Upper lobe of right lung (tissue), 1 donor: Measurements from ENCODE around the gene BNIP3. TPM values are rescaled to one million over a fixed set of nuclear protein-coding genes. Genes with fewer than 3 reads are reported as not detected.

ENCODE experiments used
- ATAC-seq: fragments of 200-7000 bp; cut with Tn5 transposase; one replicate; pipeline ENCODE4 v1.9.1; 2020; ENCODE audit warnings: mild to moderate bottlenecking, moderate library complexity
- DNase-seq: peaks from one replicate; pipeline ENCODE4 v3.0.0-alpha.2; 2020
- H3K27ac ChIP-seq: fragments of 200-600 bp; one replicate; pipeline ENCODE4 v1.8.0; 2022
- H3K27me3 ChIP-seq: fragments of 200-600 bp; one replicate; pipeline ENCODE4 v1.8.0; 2022; ENCODE audit warnings: mild to moderate bottlenecking
- H3K36me3 ChIP-seq: fragments of 200-600 bp; one replicate; pipeline ENCODE4 v1.8.0; 2022
- H3K4me1 ChIP-seq: fragments of 200-600 bp; one replicate; pipeline ENCODE4 v1.8.0; 2022
- H3K4me3 ChIP-seq: fragments of 200-600 bp; one replicate; pipeline ENCODE4 v1.8.0; 2022; ENCODE audit warnings: mild to moderate bottlenecking
- H3K9me3 ChIP-seq: fragments of 200-600 bp; one replicate; pipeline ENCODE4 v1.8.0; 2022
- CTCF ChIP-seq: fragments of 200-600 bp; IDR thresholded peaks from one replicate; pipeline ENCODE4 v1.8.0; 2022; ENCODE audit warnings: antibody characterized with exemption
- intact Hi-C: fragments of 100-400 bp; cut with DNase I; formaldehyde crosslinking; loops from one replicate; pipeline ENCODE4 v1.11.0; 2022
- total RNA-seq: library from RNA; stranded (reverse); fragmentation: NEBNext Ultra II Directional; extraction: Animal tissue kit (Norgen Biotek cat#: 25700); gene quantifications from one replicate; pipeline ENCODE4 v1.2.1, GENCODE V29; 2021
- donor health status: DM: no; HTN: yes; CAD: no; lungs with severe emphysema.

BNIP3 gene
- total RNA-seq, 1 donor from 2014 or later: 38.2 TPM

DNA sequence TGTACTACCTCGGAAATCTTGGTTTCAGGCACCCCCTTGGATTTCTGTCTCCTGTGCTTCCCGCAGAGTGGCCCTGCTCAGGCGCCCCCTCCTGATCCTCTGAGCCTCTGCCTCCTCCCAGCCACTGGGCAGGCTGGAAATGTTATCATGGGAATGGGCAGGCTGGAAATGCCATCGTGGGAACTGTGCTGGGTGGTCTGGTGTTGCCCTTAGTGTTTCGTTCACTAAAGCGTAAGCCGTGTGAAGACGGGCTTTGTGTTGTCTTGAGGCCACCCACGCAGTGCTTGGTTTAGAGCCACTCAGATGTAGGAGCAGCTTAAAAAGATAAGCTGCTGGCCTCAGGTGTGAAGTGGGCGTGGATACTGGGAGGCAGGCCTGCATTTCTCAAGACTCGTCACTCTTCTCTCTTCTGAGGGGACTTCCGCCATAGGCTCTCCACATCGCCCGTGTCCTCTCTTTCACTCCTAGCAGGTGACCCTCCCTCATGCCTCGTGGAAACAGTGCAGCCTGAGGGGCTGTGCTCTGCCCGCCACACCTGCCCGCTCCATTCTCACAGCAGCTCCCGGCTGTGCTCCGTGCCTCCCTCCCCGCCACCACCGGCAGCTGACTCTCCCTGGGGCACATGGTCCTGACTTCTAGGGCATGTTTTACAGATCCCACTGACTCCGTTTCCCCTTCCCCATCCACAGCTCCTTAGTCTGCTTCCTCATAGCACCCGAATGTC is 52.4 kb downstream of the BNIP3 start:
- Histone ChIP-seq H3K36me3 (no peaks in the 10 kb centered on the region), H3K27me3 (no peaks in the 10 kb centered on the region), H3K4me3 (no peak overlapping the region), H3K27ac (peak overlapping the region; percentile 33), H3K9me3 (no peaks in the 10 kb centered on the region), H3K4me1 (peaks cover 42% of the 10 kb centered on the region)
- intact Hi-C loops: no loop called here
- TF ChIP-seq CTCF: no peak
- ATAC-seq (peak; percentile 39), DNase-seq (no peak)

DNA sequence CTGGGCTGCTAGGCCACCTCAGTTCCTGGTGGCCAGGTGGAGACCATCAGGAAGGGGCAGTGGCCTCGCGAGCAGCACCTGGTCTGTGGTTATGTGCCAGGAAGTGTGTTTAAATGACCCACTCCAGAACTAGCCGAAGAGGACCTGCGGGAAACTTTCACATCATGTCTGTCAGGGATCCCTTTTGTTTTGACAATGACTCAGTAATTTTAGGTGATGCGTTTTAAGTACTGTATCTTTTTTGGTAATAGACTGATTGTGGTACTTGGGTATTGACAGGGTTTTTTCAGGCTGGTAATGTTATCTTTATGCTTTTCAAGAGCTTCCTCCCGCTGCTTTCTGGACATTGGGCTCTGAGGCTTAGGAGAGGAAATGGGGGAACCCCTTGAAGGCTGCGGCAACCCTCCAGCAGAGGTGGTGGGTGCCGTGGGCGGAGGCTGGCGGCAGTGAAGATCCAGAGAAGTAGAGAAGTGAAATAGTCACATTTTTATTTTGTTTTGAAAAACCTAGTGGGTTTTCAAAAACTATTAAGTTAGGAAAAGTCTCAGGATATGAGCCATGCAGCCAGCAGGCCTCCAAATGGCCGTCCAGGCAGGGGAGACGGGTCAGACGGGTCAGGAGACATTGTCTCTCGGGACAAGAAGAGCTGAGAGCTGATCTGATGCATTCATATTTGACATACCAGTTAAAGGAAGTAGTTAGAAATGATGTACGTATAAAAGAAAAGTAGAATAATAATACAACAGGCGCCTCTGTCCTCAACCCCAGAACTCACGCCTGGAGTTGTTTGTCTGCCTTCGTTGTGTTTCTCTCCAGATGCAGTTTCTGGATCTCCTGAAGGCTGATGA is 53.3 kb downstream of the BNIP3 start:
- TF ChIP-seq CTCF: no peak
- peak; percentile 65 for ATAC-seq
- Histone ChIP-seq H3K4me3 (no peak overlapping the region), H3K27ac (peak overlapping the region; percentile 33), H3K9me3 (no peaks in the 10 kb centered on the region), H3K4me1 (peaks cover 42% of the 10 kb centered on the region), H3K27me3 (no peaks in the 10 kb centered on the region), H3K36me3 (no peaks in the 10 kb centered on the region)
- peak; percentile 70 for DNase-seq
- intact Hi-C loops: no loop called here

GRCh38 chr10:131926743-131927595 is 54.8 kb downstream of the BNIP3 start:
- Histone ChIP-seq H3K4me3 (no peak overlapping the region), H3K27me3 (no peaks in the 10 kb centered on the region), H3K36me3 (no peaks in the 10 kb centered on the region), H3K27ac (no peak overlapping the region), H3K9me3 (no peaks in the 10 kb centered on the region), H3K4me1 (peaks cover 42% of the 10 kb centered on the region)
- intact Hi-C loops: no loop called here
- no peak for TF ChIP-seq CTCF
- ATAC-seq (no peak), DNase-seq (no peak)

DNA sequence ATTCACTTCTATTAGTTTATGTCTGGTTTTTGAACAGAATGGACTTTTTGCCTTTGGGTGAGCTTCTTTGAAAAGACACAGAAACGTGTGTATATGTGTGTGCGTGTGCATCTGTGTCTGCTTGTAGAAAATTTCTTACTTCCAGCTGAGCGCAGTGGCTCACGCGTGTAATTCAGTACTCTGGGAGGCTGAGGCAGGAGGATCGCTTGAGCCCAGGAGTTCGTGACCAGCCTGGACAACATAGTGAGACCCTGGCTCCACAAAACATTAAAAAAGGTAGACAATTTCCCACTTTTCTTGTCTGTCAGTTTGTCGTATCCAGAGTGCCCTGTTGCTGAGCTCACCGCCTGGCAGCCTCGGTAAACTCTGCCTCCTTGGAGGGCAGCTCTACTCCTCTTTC is 55.5 kb downstream of the BNIP3 start:
- no peak for ATAC-seq
- Histone ChIP-seq H3K4me1 (peaks cover 39% of the 10 kb centered on the region), H3K9me3 (no peaks in the 10 kb centered on the region), H3K36me3 (no peaks in the 10 kb centered on the region), H3K27me3 (no peaks in the 10 kb centered on the region), H3K27ac (no peak overlapping the region), H3K4me3 (no peak overlapping the region)
- no peak for DNase-seq
- intact Hi-C loops: no loop called here
- TF ChIP-seq CTCF: no peak

GRCh38 chr10:131925716-131926115 is 56.0 kb downstream of the BNIP3 start:
- peaks cover 34% of the 10 kb centered on the region for H3K4me1 ChIP-seq
- ATAC-seq (no peak), DNase-seq (no peak)
- H3K4me3 ChIP-seq: no peak overlapping the region
- H3K9me3 ChIP-seq: no peaks in the 10 kb centered on the region
- intact Hi-C loops: no loop called here
- H3K36me3 ChIP-seq: no peaks in the 10 kb centered on the region
- H3K27ac ChIP-seq: no peak overlapping the region
- H3K27me3 ChIP-seq: no peaks in the 10 kb centered on the region
- no peak for TF ChIP-seq CTCF
